SIG-M5 treated with dmso at 0.1 percent for 504 hours (cell line): Measurements from ENCODE around the gene MAPKAPK3.
"Not testable (repeated sequence)": the region's sequence is repeated elsewhere in the genome, so short reads cannot be mapped to it uniquely, and the experiment has no call there.

ENCODE experiments used
- DNase-seq: peaks from one replicate; lab custom pipeline; 2025; ENCODE audit not compliant: unreplicated experiment; lab: John Stamatoyannopoulos, UW

Gene MAPKAPK3

DNA sequence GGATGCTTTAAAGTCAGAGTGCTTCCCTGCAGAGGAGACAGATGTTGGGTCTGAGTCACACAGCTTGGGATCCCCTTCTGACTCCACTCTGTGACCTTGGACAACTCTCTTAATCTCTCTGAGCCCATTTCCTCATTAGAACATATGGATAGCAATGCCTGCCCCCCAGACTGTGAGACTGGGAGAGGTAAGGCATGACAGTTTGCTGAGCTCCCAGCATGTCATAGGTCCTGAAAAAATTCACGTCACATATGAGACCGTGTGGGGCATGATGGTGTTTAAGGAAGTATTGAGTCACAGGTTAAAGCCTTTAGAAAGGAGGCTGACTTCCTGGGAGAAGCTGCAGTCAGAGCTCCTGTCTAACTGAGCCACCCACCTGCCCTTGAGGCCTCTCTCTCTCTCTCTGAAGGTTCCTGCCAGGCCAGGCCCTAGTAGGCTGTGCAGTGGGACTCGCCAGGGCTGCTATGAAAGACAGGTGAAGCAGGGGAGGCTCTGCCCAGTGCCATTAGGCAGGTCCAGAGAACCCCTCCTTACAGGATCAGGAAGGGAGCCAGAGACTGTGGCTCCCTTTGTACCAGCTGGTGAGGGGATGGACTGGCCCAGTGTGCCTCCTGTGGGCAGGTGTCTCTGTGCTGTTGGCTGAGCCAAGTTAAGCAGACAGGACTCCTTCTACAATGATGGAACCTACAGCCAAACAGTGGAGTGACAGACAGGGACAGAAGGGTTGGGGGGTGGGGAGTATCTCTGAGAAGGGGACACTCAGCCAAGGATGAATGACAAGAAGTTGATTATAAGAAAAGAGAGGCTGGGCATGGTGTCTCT lies 38.3 kb downstream of the MAPKAPK3 start:
- DNase-seq = peak; percentile 54

- DNase-seq = no peak
These were observed 39.7 kb downstream of the MAPKAPK3 start for GRCh38 chr3:50656417-50657195.

DNA sequence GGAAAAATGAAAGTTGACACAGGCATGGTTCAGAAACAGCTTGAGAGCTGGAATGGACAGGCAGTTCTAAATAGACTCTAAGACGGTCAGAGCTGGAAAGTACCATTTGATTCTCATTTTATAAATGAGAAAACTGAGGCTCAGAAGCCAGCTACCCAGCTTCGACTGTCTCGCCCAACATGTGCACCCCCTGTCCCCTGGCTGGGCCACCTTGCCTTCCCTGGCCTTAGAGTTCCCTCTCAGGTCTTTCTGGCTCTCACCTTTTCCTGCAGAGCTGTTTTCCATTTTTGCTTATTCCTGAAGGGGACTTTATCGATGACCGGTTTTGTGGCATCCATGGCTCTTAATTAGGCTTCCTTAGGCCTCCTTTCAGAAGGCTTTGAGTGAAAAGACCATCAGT lies 40.5 kb downstream of the MAPKAPK3 start:
- DNase-seq = no peak

GRCh38 chr3:50657816-50658215 lies 40.9 kb downstream of the MAPKAPK3 start:
- no peak for DNase-seq

- no peak for DNase-seq
These were observed 41.5 kb downstream of the MAPKAPK3 start for GRCh38 chr3:50658416-50658815.

DNA sequence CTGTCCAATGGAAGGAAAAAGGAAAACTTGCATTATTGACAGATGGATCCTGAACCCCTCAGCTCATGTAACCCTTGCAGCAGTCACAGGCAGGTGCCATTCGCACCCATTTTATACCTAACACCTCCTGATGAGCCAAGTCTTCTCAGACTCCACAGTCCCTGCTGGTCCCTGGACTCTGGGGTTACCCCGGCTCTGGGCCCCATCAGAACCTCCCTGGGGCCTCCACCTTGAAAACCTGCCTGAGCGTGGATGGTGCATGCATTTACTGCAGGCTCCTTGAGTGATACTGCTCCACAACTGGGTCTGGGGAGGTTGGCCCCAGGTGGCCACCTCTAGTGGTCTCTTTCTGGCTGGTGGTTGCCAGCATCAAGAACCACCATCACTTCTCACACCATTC lies 41.9 kb downstream of the MAPKAPK3 start:
- no peak for DNase-seq

DNA sequence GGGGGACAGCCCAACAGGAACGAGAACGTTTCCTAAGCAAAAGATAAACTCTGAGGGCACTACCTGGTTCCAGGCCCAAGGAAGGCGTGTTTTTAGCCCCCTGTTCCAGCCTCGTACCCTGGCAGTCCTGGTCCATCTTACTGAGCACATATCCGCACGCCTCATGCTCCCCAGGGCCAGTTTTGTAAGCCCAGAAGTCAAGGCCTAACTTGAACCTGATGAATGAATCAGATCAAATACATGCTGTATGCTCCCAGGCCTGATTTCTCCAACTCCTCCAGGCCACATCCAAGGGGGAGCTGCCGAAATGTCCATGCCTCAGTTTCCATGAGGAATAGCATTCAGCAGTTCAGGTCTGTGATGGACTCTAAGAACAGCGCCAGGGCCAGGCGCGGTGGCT lies 43.4 kb downstream of the MAPKAPK3 start:
- DNase-seq = no peak

GRCh38 chr3:50661321-50661837 lies 44.4 kb downstream of the MAPKAPK3 start:
- DNase-seq = no peak

- DNase-seq = no peak
These were observed 45.5 kb downstream of the MAPKAPK3 start for GRCh38 chr3:50662408-50662807.

- peak; percentile 44 for DNase-seq
These were observed 48.3 kb downstream of the MAPKAPK3 start for GRCh38 chr3:50665081-50665840.

GRCh38 chr3:50665841-50666115 lies 48.8 kb downstream of the MAPKAPK3 start:
- not testable (repeated sequence) for DNase-seq

DNA sequence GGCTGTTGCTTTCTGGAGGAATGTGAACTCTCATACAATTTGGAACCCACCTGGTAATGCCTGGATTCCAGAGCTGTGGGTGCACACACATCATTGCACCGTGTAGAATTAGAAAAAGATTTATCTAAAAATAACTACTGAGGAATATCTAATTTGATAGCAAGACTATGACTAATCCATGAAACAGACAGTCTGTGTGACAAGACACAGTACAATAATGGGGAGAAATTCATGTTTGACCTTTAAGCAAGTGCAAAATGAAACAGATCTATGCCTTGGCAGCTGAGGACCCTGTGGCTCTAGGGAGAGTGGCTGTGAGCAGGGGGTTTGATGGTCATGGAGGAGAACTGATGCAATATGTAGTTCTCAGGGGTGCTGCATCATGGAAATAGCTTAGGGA lies 49.9 kb downstream of the MAPKAPK3 start:
- no peak for DNase-seq

DNA sequence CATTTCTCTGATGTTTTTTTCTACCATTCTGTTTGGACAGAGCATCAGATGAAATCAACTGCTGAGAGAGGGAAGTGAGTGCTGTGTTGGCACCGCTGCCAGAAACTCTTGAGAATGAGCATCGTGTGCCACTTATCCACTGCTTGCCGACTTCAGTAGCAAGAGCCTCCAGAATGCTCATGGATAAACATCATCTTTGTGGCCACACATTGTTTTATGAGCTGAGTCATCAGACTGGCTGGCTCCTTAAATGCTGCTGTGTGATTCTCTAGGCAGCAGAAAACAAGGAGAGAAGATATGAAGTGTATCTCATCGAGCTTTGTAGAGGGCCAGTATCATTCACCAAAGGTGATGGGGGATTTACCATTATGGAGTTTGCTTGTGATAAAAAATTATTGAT lies 54.4 kb downstream of the MAPKAPK3 start:
- no peak for DNase-seq

GRCh38 chr3:50672656-50673055 lies 55.7 kb downstream of the MAPKAPK3 start:
- no peak for DNase-seq

GRCh38 chr3:50673931-50674330 lies 57.0 kb downstream of the MAPKAPK3 start:
- peak; percentile 25 for DNase-seq

DNA sequence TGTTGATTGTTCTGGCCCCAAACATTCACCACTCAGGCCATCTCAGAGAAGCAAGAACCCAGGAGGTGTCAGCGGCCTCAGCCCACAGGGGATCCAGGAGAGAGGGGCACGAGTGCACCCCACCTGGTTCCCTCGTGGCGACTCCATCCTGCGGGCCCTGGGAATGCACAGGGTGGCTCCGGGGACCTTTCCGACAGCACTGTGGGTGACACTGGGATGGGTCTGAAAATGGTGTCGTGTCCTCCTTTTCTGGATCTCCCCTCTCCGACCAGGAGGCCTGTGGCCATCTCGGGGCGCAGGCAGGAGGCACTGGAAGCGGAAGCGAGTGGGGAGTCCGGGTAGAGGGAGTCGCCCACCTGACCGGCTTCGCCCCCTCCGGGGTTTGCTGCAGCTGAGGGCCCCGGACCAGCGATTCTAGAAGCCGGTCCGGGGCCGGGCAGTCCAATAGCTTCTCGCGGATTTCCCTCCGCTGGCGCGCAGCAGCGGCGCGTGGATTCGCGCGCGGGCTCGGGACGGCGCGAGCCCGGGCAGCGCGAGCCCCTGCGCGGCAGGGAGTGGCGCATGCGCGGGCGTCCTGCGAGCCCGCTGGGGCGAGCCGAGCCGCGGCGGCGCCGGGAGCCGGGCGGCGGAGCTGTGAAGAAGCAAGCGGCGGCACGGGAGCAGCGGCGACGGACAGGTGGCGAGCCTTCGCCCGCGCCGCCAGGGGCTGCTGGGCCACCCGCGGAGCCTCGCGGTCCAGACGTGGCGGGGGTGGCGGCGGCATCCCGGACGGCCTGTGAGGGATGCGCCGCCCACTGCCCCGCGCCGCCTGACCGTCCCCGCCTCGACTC lies 57.6 kb downstream of the MAPKAPK3 start, which contains the start of gene DOCK3:
Gene DOCK3 (plus strand): TSS at position 579 of the 830 bp plus-strand sequence. CDS start 337 bp downstream, outside the sequence.
- DNase-seq = peak; percentile 31

GRCh38 chr3:50675179-50676030 lies 58.5 kb downstream of the MAPKAPK3 start:
- DNase-seq = no peak

DNA sequence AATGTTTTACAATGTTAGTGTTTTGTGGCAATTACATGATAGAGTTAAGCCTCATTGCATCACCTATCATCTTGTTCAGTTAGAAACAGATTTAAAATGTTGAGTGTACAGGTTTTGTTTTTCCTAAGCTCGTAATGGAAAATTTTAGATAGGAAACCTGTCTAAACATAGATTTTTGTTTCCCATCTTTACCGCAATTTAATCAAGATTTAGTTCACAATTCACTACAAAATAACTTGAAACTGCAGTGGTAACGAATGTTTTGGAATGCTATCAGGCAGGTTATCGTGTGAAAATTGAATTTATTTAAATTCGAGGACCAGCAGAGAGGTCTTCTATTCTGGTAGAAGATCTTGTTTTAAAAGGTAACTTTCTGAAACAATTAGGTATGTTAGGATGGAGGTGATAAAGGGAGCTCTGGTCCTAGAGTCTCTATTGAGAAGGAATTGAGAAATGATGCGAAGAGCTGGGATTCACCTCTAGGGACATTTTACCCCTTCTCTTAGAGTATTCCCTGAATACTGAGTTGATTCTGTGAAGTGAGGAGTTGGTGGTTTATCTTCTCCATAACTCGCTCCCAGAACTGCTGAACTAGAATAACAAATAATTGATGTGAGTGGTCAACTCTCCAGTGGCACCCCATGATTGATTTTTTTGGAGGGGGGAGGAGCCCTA lies 59.2 kb downstream of the MAPKAPK3 start:
- no peak for DNase-seq

- DNase-seq = no peak
These were observed 70.3 kb downstream of the MAPKAPK3 start for GRCh38 chr3:50687127-50687751.
